GF-D8 (cell line): Measurements from ENCODE around the gene CARMIL1.
"Not testable (repeated sequence)": the region's sequence is repeated elsewhere in the genome, so short reads cannot be mapped to it uniquely, and the experiment has no call there.

ENCODE experiments used
- DNase-seq: peaks from one replicate; lab custom pipeline; 2025; lab: John Stamatoyannopoulos, UW

Gene CARMIL1

GRCh38 chr6:25411316-25411950 lies 132.3 kb downstream of the CARMIL1 start:
- DNase-seq = no peak

- DNase-seq = no peak
Observed at GRCh38 chr6:25413207-25413905, 134.2 kb downstream of the CARMIL1 start.

- DNase-seq = no peak
Observed at GRCh38 chr6:25414168-25414567, 135.0 kb downstream of the CARMIL1 start.

- DNase-seq = no peak
Observed at GRCh38 chr6:25414755-25415154, 135.6 kb downstream of the CARMIL1 start.

- no peak for DNase-seq
Observed at GRCh38 chr6:25415274-25415673, 136.1 kb downstream of the CARMIL1 start.

GRCh38 chr6:25415701-25416100 lies 136.5 kb downstream of the CARMIL1 start:
- DNase-seq = no peak

GRCh38 chr6:25417046-25417605 lies 138.0 kb downstream of the CARMIL1 start:
- no peak for DNase-seq

GRCh38 chr6:25418454-25419052 lies 139.4 kb downstream of the CARMIL1 start:
- DNase-seq = no peak

- no peak for DNase-seq
Observed at GRCh38 chr6:25419879-25420278, 140.7 kb downstream of the CARMIL1 start.

- DNase-seq = no peak
Observed at GRCh38 chr6:25423358-25423757, 144.2 kb downstream of the CARMIL1 start.

GRCh38 chr6:25424303-25424702 lies 145.1 kb downstream of the CARMIL1 start:
- DNase-seq = no peak

GRCh38 chr6:25427549-25427948 lies 148.4 kb downstream of the CARMIL1 start:
- DNase-seq = no peak

- DNase-seq = no peak
Observed at GRCh38 chr6:25428758-25429317, 149.7 kb downstream of the CARMIL1 start.

GRCh38 chr6:25431306-25431974 lies 152.3 kb downstream of the CARMIL1 start:
- no peak for DNase-seq

GRCh38 chr6:25431975-25432307 lies 152.8 kb downstream of the CARMIL1 start:
- no peak for DNase-seq

- no peak for DNase-seq
Observed at GRCh38 chr6:25434921-25435320, 155.7 kb downstream of the CARMIL1 start.

GRCh38 chr6:25435416-25435985 lies 156.3 kb downstream of the CARMIL1 start:
- no peak for DNase-seq

GRCh38 chr6:25436760-25437159 lies 157.6 kb downstream of the CARMIL1 start:
- DNase-seq = no peak

GRCh38 chr6:25439368-25439767 lies 160.2 kb downstream of the CARMIL1 start:
- no peak for DNase-seq

GRCh38 chr6:25441663-25442270 lies 162.6 kb downstream of the CARMIL1 start:
- DNase-seq = no peak

GRCh38 chr6:25442898-25443297 lies 163.7 kb downstream of the CARMIL1 start:
- no peak for DNase-seq

GRCh38 chr6:25444521-25444920 lies 165.3 kb downstream of the CARMIL1 start:
- not testable (repeated sequence) for DNase-seq
